Measurements from ENCODE around the gene SPAG4. TPM values are rescaled to one million over a fixed set of nuclear protein-coding genes. Genes with fewer than 3 reads are reported as not detected.

The SPAG4 gene
- total and polyA plus RNA-seq, 2 experiments from 2014 or later, result 2.7 to 2.9 TPM

DNA sequence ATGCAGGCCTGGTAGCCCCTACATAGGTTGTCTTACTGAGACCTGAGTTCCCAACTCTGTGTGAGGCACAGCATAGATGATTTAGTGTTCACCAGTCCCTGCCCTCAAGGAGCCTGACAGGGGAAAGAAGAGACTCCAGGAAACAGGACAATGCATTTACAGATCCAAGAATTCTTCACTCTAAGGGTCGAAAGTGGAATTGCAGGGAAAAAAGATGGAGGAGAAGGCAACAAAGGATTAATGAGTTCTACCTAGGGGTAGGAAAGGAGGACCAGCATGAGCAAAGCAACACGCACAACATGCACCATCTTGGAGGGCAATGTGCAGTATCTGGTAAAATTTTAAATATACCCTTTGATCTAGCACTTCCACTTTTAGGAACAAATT, 5.9 kb downstream of the SPAG4 start:
- H3K27me3 ChIP-seq (ENCODE audit: insufficient read depth), result peaks cover 11% of the 10 kb centered on the region
- no peaks in the 10 kb centered on the region for H3K9me3 Mint-ChIP-seq
- peaks cover 14% of the 10 kb centered on the region for H3K4me1 Mint-ChIP-seq
- H3K27ac Mint-ChIP-seq, result no peak overlapping the region
- H3K4me1 ChIP-seq (ENCODE audit: insufficient read depth), result peaks cover 21% of the 10 kb centered on the region
- peaks cover 30% of the 10 kb centered on the region for H3K27me3 Mint-ChIP-seq (ENCODE audit: insufficient read depth, low read depth, poor library complexity)
- ATAC-seq (no peak), DNase-seq (ENCODE audit: low spot score) (peak; percentile 67)
- no peak overlapping the region for H3K4me3 ChIP-seq
- peaks cover 17% of the 10 kb centered on the region for H3K36me3 Mint-ChIP-seq (ENCODE audit: low read depth)
- TF ChIP-seq EZH2 (IDR thresholded peaks at IDR 0.05; ENCODE audit: low read depth, unreplicated experiment) (no peak), JUNB (IDR thresholded peaks at IDR 0.05; ENCODE audit: unreplicated experiment) (no peak)
- TF ChIP-seq, protein P1, sequence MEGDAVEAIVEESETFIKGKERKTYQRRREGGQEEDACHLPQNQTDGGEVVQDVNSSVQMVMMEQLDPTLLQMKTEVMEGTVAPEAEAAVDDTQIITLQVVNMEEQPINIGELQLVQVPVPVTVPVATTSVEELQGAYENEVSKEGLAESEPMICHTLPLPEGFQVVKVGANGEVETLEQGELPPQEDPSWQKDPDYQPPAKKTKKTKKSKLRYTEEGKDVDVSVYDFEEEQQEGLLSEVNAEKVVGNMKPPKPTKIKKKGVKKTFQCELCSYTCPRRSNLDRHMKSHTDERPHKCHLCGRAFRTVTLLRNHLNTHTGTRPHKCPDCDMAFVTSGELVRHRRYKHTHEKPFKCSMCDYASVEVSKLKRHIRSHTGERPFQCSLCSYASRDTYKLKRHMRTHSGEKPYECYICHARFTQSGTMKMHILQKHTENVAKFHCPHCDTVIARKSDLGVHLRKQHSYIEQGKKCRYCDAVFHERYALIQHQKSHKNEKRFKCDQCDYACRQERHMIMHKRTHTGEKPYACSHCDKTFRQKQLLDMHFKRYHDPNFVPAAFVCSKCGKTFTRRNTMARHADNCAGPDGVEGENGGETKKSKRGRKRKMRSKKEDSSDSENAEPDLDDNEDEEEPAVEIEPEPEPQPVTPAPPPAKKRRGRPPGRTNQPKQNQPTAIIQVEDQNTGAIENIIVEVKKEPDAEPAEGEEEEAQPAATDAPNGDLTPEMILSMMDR (conservative IDR thresholded peaks at IDR 0.05; ENCODE audit: low read depth in 2 of 2), result peak; percentile 19 to 33; a peak in 3 of 4 replicates
- no peak overlapping the region for H3K4me2 ChIP-seq
- H3F3A ChIP-seq (replicated peaks; ENCODE audit: low read depth), result peaks cover 23% of the 10 kb centered on the region
- H2AFZ ChIP-seq, result no peak overlapping the region
- H3K36me3 ChIP-seq (ENCODE audit: insufficient read depth), result peaks cover 12% of the 10 kb centered on the region
- H3K9me2 ChIP-seq (ENCODE audit: insufficient read depth), result no peaks in the 10 kb centered on the region
- no peaks in the 10 kb centered on the region for H3K79me2 ChIP-seq (replicated peaks; ENCODE audit: insufficient read depth)
- no peak overlapping the region for H3K4me3 Mint-ChIP-seq
- no peak overlapping the region for H3K27ac ChIP-seq (ENCODE audit: low read depth)
- no peaks in the 10 kb centered on the region; the same call in 1 of the 2 replicates for H4K20me1 ChIP-seq (replicated peaks; ENCODE audit: insufficient read depth)

DNA sequence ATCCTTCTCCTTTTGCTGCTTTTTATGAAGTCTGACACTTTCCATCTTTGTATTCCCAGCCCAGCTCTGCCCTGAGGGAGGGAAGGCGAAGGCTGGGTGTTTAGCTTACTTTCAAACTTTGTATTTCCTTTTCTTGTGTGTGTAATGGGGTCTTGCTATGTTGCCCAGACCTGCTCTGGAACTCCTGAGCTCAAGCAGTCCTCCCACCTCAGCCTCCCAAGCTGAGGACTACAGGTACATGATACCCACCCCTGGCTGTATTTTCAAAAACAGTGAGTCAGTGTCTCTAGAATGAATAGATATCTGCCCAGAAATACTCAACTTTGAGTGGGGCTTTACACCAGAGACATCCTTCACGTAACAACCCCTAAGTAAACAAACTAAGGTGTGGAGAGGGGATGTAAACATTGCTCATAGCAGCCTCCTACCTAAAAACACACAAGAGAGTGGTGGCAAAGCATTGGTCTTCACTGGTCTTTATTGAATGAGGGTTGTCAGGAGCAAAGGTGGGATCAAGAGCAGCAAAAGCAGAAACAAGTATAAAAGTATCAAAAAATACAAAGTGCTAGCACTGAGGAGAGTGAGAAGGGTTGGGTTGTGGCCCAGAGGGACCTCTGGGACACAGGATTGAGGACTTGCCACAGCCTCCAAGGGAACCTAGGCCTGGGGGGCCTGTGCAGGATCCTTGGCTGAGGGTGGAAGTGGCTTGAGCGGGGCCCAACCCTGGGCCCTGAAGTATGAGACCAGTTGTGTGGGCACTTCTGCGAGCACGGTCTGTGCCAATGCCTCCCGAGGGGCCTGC, 10.2 kb downstream of the SPAG4 start:
- H3K36me3 ChIP-seq (ENCODE audit: insufficient read depth), result peaks cover 30% of the 10 kb centered on the region
- no peak overlapping the region for H3K4me2 ChIP-seq
- Mint-ChIP-seq H3K27ac (no peak overlapping the region), H3K9me3 (no peaks in the 10 kb centered on the region), H3K4me3 (no peak overlapping the region), H3K4me1 (no peaks in the 10 kb centered on the region), H3K36me3 (ENCODE audit: low read depth) (peaks cover 45% of the 10 kb centered on the region), H3K27me3 (ENCODE audit: insufficient read depth, low read depth, poor library complexity) (peaks cover 4% of the 10 kb centered on the region)
- no peak for DNase-seq (ENCODE audit: low spot score)
- H3K4me3 ChIP-seq, result no peak overlapping the region
- no peak overlapping the region for H3K27ac ChIP-seq (ENCODE audit: low read depth)
- no peaks in the 10 kb centered on the region; the same call in 1 of the 2 replicates for H4K20me1 ChIP-seq (replicated peaks; ENCODE audit: insufficient read depth)
- H3K4me1 ChIP-seq (ENCODE audit: insufficient read depth), result no peaks in the 10 kb centered on the region
- H3K79me2 ChIP-seq (replicated peaks; ENCODE audit: insufficient read depth), result no peaks in the 10 kb centered on the region
- no peaks in the 10 kb centered on the region for H3K9me2 ChIP-seq (ENCODE audit: insufficient read depth)
- H2AFZ ChIP-seq, result no peak overlapping the region
- no peak for ATAC-seq
- peaks cover 8% of the 10 kb centered on the region; the same call in 1 of the 2 replicates for H3F3A ChIP-seq (replicated peaks; ENCODE audit: low read depth)
- no peaks in the 10 kb centered on the region for H3K27me3 ChIP-seq (ENCODE audit: insufficient read depth)
- TF ChIP-seq ZNF114 (CRISPR knock-in tag; IDR thresholded peaks at IDR 0.05) (no peak), CREB1 (CRISPR knock-in tag; IDR thresholded peaks at IDR 0.05; ENCODE audit: low read depth) (no peak), EZH2phosphoT487 (IDR thresholded peaks at IDR 0.05; ENCODE audit: unreplicated experiment) (no peak), NANOG (IDR thresholded peaks at IDR 0.05; ENCODE audit: borderline replicate concordance) (no peak), POLR2AphosphoS5 (IDR thresholded peaks at IDR 0.05; ENCODE audit: low read depth) (no peak)
- TF ChIP-seq, protein P2, sequence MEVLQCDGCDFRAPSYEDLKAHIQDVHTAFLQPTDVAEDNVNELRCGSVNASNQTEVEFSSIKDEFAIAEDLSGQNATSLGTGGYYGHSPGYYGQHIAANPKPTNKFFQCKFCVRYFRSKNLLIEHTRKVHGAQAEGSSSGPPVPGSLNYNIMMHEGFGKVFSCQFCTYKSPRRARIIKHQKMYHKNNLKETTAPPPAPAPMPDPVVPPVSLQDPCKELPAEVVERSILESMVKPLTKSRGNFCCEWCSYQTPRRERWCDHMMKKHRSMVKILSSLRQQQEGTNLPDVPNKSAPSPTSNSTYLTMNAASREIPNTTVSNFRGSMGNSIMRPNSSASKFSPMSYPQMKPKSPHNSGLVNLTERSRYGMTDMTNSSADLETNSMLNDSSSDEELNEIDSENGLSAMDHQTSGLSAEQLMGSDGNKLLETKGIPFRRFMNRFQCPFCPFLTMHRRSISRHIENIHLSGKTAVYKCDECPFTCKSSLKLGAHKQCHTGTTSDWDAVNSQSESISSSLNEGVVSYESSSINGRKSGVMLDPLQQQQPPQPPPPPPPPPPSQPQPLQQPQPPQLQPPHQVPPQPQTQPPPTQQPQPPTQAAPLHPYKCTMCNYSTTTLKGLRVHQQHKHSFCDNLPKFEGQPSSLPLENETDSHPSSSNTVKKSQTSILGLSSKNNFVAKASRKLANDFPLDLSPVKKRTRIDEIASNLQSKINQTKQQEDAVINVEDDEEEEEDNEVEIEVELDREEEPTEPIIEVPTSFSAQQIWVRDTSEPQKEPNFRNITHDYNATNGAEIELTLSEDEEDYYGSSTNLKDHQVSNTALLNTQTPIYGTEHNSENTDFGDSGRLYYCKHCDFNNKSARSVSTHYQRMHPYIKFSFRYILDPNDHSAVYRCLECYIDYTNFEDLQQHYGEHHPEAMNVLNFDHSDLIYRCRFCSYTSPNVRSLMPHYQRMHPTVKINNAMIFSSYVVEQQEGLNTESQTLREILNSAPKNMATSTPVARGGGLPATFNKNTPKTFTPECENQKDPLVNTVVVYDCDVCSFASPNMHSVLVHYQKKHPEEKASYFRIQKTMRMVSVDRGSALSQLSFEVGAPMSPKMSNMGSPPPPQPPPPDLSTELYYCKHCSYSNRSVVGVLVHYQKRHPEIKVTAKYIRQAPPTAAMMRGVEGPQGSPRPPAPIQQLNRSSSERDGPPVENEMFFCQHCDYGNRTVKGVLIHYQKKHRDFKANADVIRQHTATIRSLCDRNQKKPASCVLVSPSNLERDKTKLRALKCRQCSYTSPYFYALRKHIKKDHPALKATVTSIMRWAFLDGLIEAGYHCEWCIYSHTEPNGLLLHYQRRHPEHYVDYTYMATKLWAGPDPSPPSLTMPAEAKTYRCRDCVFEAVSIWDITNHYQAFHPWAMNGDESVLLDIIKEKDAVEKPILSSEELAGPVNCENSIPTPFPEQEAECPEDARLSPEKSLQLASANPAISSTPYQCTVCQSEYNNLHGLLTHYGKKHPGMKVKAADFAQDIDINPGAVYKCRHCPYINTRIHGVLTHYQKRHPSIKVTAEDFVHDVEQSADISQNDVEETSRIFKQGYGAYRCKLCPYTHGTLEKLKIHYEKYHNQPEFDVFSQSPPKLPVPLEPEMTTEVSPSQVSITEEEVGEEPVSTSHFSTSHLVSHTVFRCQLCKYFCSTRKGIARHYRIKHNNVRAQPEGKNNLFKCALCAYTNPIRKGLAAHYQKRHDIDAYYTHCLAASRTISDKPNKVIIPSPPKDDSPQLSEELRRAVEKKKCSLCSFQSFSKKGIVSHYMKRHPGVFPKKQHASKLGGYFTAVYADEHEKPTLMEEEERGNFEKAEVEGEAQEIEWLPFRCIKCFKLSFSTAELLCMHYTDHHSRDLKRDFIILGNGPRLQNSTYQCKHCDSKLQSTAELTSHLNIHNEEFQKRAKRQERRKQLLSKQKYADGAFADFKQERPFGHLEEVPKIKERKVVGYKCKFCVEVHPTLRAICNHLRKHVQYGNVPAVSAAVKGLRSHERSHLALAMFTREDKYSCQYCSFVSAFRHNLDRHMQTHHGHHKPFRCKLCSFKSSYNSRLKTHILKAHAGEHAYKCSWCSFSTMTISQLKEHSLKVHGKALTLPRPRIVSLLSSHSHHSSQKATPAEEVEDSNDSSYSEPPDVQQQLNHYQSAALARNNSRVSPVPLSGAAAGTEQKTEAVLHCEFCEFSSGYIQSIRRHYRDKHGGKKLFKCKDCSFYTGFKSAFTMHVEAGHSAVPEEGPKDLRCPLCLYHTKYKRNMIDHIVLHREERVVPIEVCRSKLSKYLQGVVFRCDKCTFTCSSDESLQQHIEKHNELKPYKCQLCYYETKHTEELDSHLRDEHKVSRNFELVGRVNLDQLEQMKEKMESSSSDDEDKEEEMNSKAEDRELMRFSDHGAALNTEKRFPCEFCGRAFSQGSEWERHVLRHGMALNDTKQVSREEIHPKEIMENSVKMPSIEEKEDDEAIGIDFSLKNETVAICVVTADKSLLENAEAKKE (CRISPR knock-in tag; IDR thresholded peaks at IDR 0.05), result no peak
- TF ChIP-seq, protein P3, sequence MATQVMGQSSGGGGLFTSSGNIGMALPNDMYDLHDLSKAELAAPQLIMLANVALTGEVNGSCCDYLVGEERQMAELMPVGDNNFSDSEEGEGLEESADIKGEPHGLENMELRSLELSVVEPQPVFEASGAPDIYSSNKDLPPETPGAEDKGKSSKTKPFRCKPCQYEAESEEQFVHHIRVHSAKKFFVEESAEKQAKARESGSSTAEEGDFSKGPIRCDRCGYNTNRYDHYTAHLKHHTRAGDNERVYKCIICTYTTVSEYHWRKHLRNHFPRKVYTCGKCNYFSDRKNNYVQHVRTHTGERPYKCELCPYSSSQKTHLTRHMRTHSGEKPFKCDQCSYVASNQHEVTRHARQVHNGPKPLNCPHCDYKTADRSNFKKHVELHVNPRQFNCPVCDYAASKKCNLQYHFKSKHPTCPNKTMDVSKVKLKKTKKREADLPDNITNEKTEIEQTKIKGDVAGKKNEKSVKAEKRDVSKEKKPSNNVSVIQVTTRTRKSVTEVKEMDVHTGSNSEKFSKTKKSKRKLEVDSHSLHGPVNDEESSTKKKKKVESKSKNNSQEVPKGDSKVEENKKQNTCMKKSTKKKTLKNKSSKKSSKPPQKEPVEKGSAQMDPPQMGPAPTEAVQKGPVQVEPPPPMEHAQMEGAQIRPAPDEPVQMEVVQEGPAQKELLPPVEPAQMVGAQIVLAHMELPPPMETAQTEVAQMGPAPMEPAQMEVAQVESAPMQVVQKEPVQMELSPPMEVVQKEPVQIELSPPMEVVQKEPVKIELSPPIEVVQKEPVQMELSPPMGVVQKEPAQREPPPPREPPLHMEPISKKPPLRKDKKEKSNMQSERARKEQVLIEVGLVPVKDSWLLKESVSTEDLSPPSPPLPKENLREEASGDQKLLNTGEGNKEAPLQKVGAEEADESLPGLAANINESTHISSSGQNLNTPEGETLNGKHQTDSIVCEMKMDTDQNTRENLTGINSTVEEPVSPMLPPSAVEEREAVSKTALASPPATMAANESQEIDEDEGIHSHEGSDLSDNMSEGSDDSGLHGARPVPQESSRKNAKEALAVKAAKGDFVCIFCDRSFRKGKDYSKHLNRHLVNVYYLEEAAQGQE (IDR thresholded peaks at IDR 0.05; ENCODE audit: unreplicated experiment), result no peak
